HG03457 (cell line): ENCODE measurements around the gene PYGO1.
"Not testable (repeated sequence)": the region's sequence is repeated elsewhere in the genome, so short reads cannot be mapped to it uniquely, and the experiment has no call there.

ENCODE experiments used
- ATAC-seq: cut with Tn5 transposase; IDR thresholded peaks from one replicate; pipeline ENCODE4 v1.9.1; 2021; ENCODE audit warnings: moderate number of reproducible peaks; ENCODE audit not compliant: unreplicated experiment

Gene PYGO1

GRCh38 chr15:55588070-55588814 lies at the start of gene PYGO1:
TSS of gene PYGO1 (minus strand) at chr15:55588345. CDS start at chr15:55587883, 462 bp downstream.
- no peak for ATAC-seq

- ATAC-seq: no peak
Measured at GRCh38 chr15:55637086-55637485, 48.9 kb upstream of the PYGO1 start.

- ATAC-seq: no peak
Measured at GRCh38 chr15:55633731-55634130, 45.6 kb upstream of the PYGO1 start.

GRCh38 chr15:55632434-55632833 lies 44.3 kb upstream of the PYGO1 start:
- no peak for ATAC-seq

- ATAC-seq: no peak
Measured at GRCh38 chr15:55630858-55631257, 42.7 kb upstream of the PYGO1 start.

GRCh38 chr15:55628369-55628730 lies 40.2 kb upstream of the PYGO1 start:
- ATAC-seq: no peak

- no peak for ATAC-seq
Measured at GRCh38 chr15:55627730-55628368, 39.7 kb upstream of the PYGO1 start.

- ATAC-seq: no peak
Measured at GRCh38 chr15:55619783-55620182, 31.6 kb upstream of the PYGO1 start.

GRCh38 chr15:55618387-55618786 lies 30.2 kb upstream of the PYGO1 start:
- ATAC-seq: no peak

GRCh38 chr15:55615445-55615844 lies 27.3 kb upstream of the PYGO1 start:
- no peak for ATAC-seq

- ATAC-seq: no peak
Measured at GRCh38 chr15:55613727-55614126, 25.6 kb upstream of the PYGO1 start.

- ATAC-seq: no peak
Measured at GRCh38 chr15:55606214-55606613, 18.1 kb upstream of the PYGO1 start.

- ATAC-seq: no peak
Measured at GRCh38 chr15:55601374-55601773, 13.2 kb upstream of the PYGO1 start.

GRCh38 chr15:55599439-55599838 lies 11.3 kb upstream of the PYGO1 start:
- ATAC-seq: no peak

GRCh38 chr15:55593019-55593418 lies 4.9 kb upstream of the PYGO1 start:
- ATAC-seq: not testable (repeated sequence)

GRCh38 chr15:55590788-55591187 lies 2.6 kb upstream of the PYGO1 start:
- no peak for ATAC-seq

- no peak for ATAC-seq
Measured at GRCh38 chr15:55589287-55589686, 1.1 kb upstream of the PYGO1 start.

- no peak for ATAC-seq
Measured at GRCh38 chr15:55588815-55589115, 620 bp upstream of the PYGO1 start.

- ATAC-seq: no peak
Measured at GRCh38 chr15:55587321-55588069, 650 bp downstream of the PYGO1 start.

GRCh38 chr15:55586808-55587207 lies 1.3 kb downstream of the PYGO1 start:
- no peak for ATAC-seq

- no peak for ATAC-seq
Measured at GRCh38 chr15:55576943-55577342, 11.2 kb downstream of the PYGO1 start.

GRCh38 chr15:55574096-55574495 lies 14.0 kb downstream of the PYGO1 start:
- no peak for ATAC-seq
